Cerebellar cortex (tissue), 1 donor: ENCODE results near the gene ZNF132.

Source experiments
- DNase-seq: peaks from one replicate; pipeline ENCODE4 v3.0.0-alpha.2; 2015; ENCODE audit warnings: low spot score

ZNF132 gene

GRCh38 chr19:58386576-58387337 is 53.2 kb downstream of the ZNF132 start, which contains the start of gene RPS5:
Gene RPS5 (plus strand): TSS chr19:58387269. CDS start chr19:58388138, 869 bp downstream.
- peak; percentile 99 for DNase-seq

- no peak for DNase-seq
Measured at GRCh38 chr19:58385891-58386575, 53.9 kb downstream of the ZNF132 start.

- no peak for DNase-seq
Measured at GRCh38 chr19:58385313-58385890, 54.6 kb downstream of the ZNF132 start.

GRCh38 chr19:58382997-58383603 is 56.9 kb downstream of the ZNF132 start:
- no peak for DNase-seq
